Measurements from ENCODE around the gene SPN.
"Not testable (repeated sequence)": the region's sequence is repeated elsewhere in the genome, so short reads cannot be mapped to it uniquely, and the experiment has no call there.

DNA sequence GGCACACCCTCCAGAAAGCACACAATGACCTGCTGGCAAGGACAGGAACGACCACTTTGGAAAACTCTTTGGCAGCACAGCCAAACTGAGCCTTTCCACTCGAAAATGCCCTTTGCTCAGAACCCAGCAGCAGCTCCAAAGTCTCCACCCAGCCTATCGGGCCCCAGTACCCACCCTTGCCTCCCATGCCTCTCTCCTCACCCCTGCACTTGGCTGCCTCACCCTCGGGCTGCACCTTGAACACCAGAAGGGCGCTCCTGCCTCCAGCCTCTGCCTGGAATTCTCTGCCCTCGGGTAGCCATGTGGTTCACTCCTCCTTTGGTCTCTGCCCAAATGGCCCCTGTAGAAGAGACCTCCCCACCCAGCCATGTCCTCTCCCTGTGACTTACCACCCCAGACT, 46.9 kb upstream of the SPN start:
- TF ChIP-seq, protein P1, sequence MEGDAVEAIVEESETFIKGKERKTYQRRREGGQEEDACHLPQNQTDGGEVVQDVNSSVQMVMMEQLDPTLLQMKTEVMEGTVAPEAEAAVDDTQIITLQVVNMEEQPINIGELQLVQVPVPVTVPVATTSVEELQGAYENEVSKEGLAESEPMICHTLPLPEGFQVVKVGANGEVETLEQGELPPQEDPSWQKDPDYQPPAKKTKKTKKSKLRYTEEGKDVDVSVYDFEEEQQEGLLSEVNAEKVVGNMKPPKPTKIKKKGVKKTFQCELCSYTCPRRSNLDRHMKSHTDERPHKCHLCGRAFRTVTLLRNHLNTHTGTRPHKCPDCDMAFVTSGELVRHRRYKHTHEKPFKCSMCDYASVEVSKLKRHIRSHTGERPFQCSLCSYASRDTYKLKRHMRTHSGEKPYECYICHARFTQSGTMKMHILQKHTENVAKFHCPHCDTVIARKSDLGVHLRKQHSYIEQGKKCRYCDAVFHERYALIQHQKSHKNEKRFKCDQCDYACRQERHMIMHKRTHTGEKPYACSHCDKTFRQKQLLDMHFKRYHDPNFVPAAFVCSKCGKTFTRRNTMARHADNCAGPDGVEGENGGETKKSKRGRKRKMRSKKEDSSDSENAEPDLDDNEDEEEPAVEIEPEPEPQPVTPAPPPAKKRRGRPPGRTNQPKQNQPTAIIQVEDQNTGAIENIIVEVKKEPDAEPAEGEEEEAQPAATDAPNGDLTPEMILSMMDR (IDR thresholded peaks at IDR 0.05; ENCODE audit: low read depth, low read length) = not testable (repeated sequence)
- TF ChIP-seq EZH2phosphoT487 (IDR thresholded peaks at IDR 0.05; ENCODE audit: low read depth) = not testable (repeated sequence)

All from OCI-LY3 (cell line).